Naive thymus-derived CD4-positive, alpha-beta T cell (primary cell): Measurements from ENCODE around the gene CERT1. TPM values are rescaled to one million over a fixed set of nuclear protein-coding genes. Genes with fewer than 3 reads are reported as not detected.

ENCODE experiments used
- ATAC-seq: fragments of 150-1000 bp; cut with Tn5 transposase; 2 replicates; pipeline ENCODE4 v1.10.0; 2021; ENCODE audit warnings: mild to moderate bottlenecking, moderate library complexity
- CTCF ChIA-PET: fragments of 350-600 bp; sonication (Branson Sonifier 250); formaldehyde crosslinking; loops from one replicate; lab custom pipeline; 2021; ENCODE audit warnings: antibody characterized with exemption; lab: Charles Lee
- POLR2A ChIA-PET: fragments of 350-600 bp; sonication (Branson Sonifier 250); formaldehyde crosslinking; loops from one replicate; lab custom pipeline; 2021; ENCODE audit warnings: antibody characterized with exemption, inconsistent platforms; lab: Charles Lee
- DNase-seq, 9 donors: peaks; one replicate each; pipeline versions ENCODE4 v3.0.0 to v3.0.0-alpha.2; 2020 to 2022; ENCODE audit warnings: mixed read lengths in 1 of 9
- H3K27ac ChIP-seq: one replicate; pipeline ENCODE4 v1.7.0; 2013; ENCODE audit warnings: mild to moderate bottlenecking, low read depth, low read length, moderate library complexity
- H3K27me3 ChIP-seq, 2 donors: one replicate each; pipeline ENCODE4 v1.7.0; 2013; ENCODE audit warnings: low read length in 2 of 2, mild to moderate bottlenecking in 2 of 2, moderate library complexity in 2 of 2; ENCODE audit not compliant: control insufficient read depth in 2 of 2, insufficient read depth in 2 of 2
- H3K36me3 ChIP-seq, 3 experiments: 1 replicate in 2 of 3; 2 replicates in 1 of 3; pipeline ENCODE4 v1.7.0; 2013; ENCODE audit warnings: low read length in 3 of 3, mild to moderate bottlenecking in 3 of 3, moderate library complexity in 1 of 3; ENCODE audit not compliant: insufficient read depth in 3 of 3, control insufficient read depth in 2 of 3
- H3K4me1 ChIP-seq, 2 donors: one replicate each; pipeline ENCODE4 v1.7.0; 2013; ENCODE audit warnings: low read length in 2 of 2, mild to moderate bottlenecking in 2 of 2, moderate library complexity in 1 of 2; ENCODE audit not compliant: control insufficient read depth in 2 of 2, insufficient read depth in 2 of 2
- H3K4me3 ChIP-seq: 2 replicates; pipeline ENCODE4 v1.7.0; 2013; ENCODE audit warnings: mild to moderate bottlenecking, low read length
- H3K9me3 ChIP-seq, 3 experiments: 1 replicate in 2 of 3; 2 replicates in 1 of 3; pipeline ENCODE4 v1.7.0; 2013; ENCODE audit warnings: low read length in 3 of 3; ENCODE audit not compliant: control insufficient read depth in 2 of 3
- H3K27ac Mint-ChIP-seq, 9 donors: one replicate each; pipeline ENCODE4 v1.8.0; 2020 to 2022; ENCODE audit warnings: mixed read lengths in 9 of 9, mild to moderate bottlenecking in 8 of 9, moderate library complexity in 5 of 9, inconsistent platforms in 2 of 9
- H3K27me3 Mint-ChIP-seq, 5 donors: one replicate each; pipeline ENCODE4 v1.8.0; 2021 to 2022; ENCODE audit warnings: mixed read lengths in 5 of 5, mild to moderate bottlenecking in 1 of 5
- H3K36me3 Mint-ChIP-seq, 5 donors: one replicate each; pipeline ENCODE4 v1.8.0; 2020 to 2022; ENCODE audit warnings: mixed read lengths in 5 of 5, mild to moderate bottlenecking in 3 of 5, inconsistent platforms in 1 of 5
- H3K4me1 Mint-ChIP-seq, 7 donors: one replicate each; pipeline ENCODE4 v1.8.0; 2020 to 2022; ENCODE audit warnings: mixed read lengths in 7 of 7, mild to moderate bottlenecking in 3 of 7, inconsistent platforms in 1 of 7
- H3K4me3 Mint-ChIP-seq, 10 donors: one replicate each; pipeline ENCODE4 v1.8.0; 2020 to 2022; ENCODE audit warnings: mild to moderate bottlenecking in 10 of 10, mixed read lengths in 10 of 10, moderate library complexity in 6 of 10, inconsistent platforms in 2 of 10
- H3K9me3 Mint-ChIP-seq, 11 donors: one replicate each; pipeline ENCODE4 v1.8.0; 2020 to 2022; ENCODE audit warnings: mixed read lengths in 11 of 11, mild to moderate bottlenecking in 4 of 11, inconsistent platforms in 1 of 11, moderate library complexity in 1 of 11
- intact Hi-C, 2 donors: fragments of 100-400 bp; cut with micrococcal nuclease; formaldehyde crosslinking; loops; one replicate each; pipeline ENCODE4 v1.15.1; 2023
- polyA plus RNA-seq, 2 donors: library from polyadenylated mRNA; unstranded; fragments of 300-500 nt; fragmentation: Illumina TruSeq; gene quantifications; one replicate each; pipeline ENCODE4 v1.2.3, GENCODE V29; 2021
- total RNA-seq, 6 experiments: library from RNA in 5 of 6; stranded (reverse) in 5 of 6; gene quantifications; 1 replicate in 5 of 6; 2 replicates in 1 of 6; pipeline ENCODE4 v1.2.3 and lab custom pipeline; 2021 to 2026

CERT1 gene
- total and polyA plus RNA-seq, 7 experiments from 2014 or later, result 13.3 to 60.4 (median 37.7) TPM

- H3K4me3 Mint-ChIP-seq, result no peak overlapping the region
- DNase-seq (no peak), ATAC-seq (no peak)
- peaks cover 7 to 62% (median 29%) of the 10 kb centered on the region in 11 donors for H3K9me3 Mint-ChIP-seq
- no peaks in the 10 kb centered on the region for H3K27me3 Mint-ChIP-seq
- intact Hi-C loops, result loop anchor here in 1 of 2 donors (2.0 kb wide), 1 partner anchor 26 kb away; no protein-coding TSS in a partner anchor
- no peak overlapping the region for H3K27ac Mint-ChIP-seq
- peaks cover 13 to 49% (median 35%) of the 10 kb centered on the region in 7 donors for H3K4me1 Mint-ChIP-seq
- H3K36me3 Mint-ChIP-seq, result peaks cover 8 to 65% (median 63%) of the 10 kb centered on the region in 5 donors
- POLR2A ChIA-PET, result interaction anchor here (0.7 kb wide), 1 partner anchor 1184 kb away, joined by 3 read pairs; no protein-coding TSS in a partner anchor
- Histone ChIP-seq H3K9me3 (peaks cover 0 to 24% (median 4%) of the 10 kb centered on the region in 3 experiments), H3K27me3 (no peaks in the 10 kb centered on the region), H3K4me3 (no peak overlapping the region), H3K27ac (no peak overlapping the region), H3K36me3 (peaks cover 0 to 7% (median 0%) of the 10 kb centered on the region in 3 experiments), H3K4me1 (peaks cover 0 to 19% of the 10 kb centered on the region in 2 donors)
- CTCF ChIA-PET, result no interaction called here
Measured at GRCh38 chr5:75469017-75469416, 42.4 kb downstream of the CERT1 start.

DNA sequence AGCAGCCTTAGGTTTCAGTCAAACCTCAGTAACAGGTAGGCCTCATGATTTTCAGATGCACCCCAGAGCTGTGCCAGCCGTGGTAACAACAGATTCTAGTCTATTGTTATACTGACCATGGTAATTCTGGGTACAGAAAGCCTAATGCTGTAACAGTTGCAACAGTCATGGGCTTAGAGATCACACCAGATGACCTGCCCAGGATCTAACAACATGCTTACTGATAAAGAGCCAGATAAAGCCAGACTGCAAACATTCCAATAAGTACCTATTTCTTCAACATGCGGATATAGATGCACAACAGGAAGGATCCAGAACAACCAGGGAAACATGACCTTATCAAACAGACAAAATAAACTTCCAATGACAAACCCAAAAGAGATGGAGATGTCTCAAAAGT, 42.8 kb downstream of the CERT1 start:
- intact Hi-C loops, result loop anchor here in 1 of 2 donors (2.0 kb wide), 1 partner anchor 26 kb away; no protein-coding TSS in a partner anchor
- peaks cover 17 to 53% (median 38%) of the 10 kb centered on the region in 7 donors for H3K4me1 Mint-ChIP-seq
- no peak for ATAC-seq
- H3K4me3 Mint-ChIP-seq, result no peak overlapping the region
- Histone ChIP-seq H3K4me1 (peaks cover 0 to 19% of the 10 kb centered on the region in 2 donors), H3K4me3 (no peak overlapping the region), H3K27ac (no peak overlapping the region), H3K27me3 (no peaks in the 10 kb centered on the region), H3K9me3 (peaks cover 0 to 24% (median 4%) of the 10 kb centered on the region in 3 experiments), H3K36me3 (peaks cover 0 to 7% (median 0%) of the 10 kb centered on the region in 3 experiments)
- no peaks in the 10 kb centered on the region for H3K27me3 Mint-ChIP-seq
- CTCF ChIA-PET, result interaction anchor here (1.1 kb wide), 1 partner anchor 8 kb away, joined by 3 read pairs; no protein-coding TSS in a partner anchor
- POLR2A ChIA-PET, result interaction anchor here (0.7 kb wide), 1 partner anchor 1184 kb away, joined by 3 read pairs; no protein-coding TSS in a partner anchor
- DNase-seq, result no peak
- H3K9me3 Mint-ChIP-seq, result peaks cover 7 to 62% (median 30%) of the 10 kb centered on the region in 11 donors
- peaks cover 8 to 69% (median 66%) of the 10 kb centered on the region in 5 donors for H3K36me3 Mint-ChIP-seq
- no peak overlapping the region for H3K27ac Mint-ChIP-seq

GRCh38 chr5:75466006-75466716, 45.3 kb downstream of the CERT1 start:
- DNase-seq, result peak in 3 of 9 donors; percentile 0 to 7 (median 2)
- Mint-ChIP-seq H3K9me3 (peaks cover 7 to 41% (median 26%) of the 10 kb centered on the region in 11 donors), H3K27me3 (no peaks in the 10 kb centered on the region), H3K4me3 (peak overlapping the region in 8 of 10 donors; percentile 1 to 54 (median 37)), H3K4me1 (peaks cover 27 to 64% (median 56%) of the 10 kb centered on the region in 7 donors), H3K27ac (peak overlapping the region in 5 of 9 donors; percentile 22 to 68 (median 39)), H3K36me3 (peaks cover 4 to 69% (median 59%) of the 10 kb centered on the region in 5 donors)
- Histone ChIP-seq H3K27me3 (no peaks in the 10 kb centered on the region), H3K4me3 (no peak overlapping the region), H3K27ac (no peak overlapping the region), H3K9me3 (peaks cover 0 to 23% (median 4%) of the 10 kb centered on the region in 3 experiments), H3K4me1 (peaks cover 0 to 19% of the 10 kb centered on the region in 2 donors), H3K36me3 (peaks cover 0 to 7% (median 0%) of the 10 kb centered on the region in 3 experiments)
- POLR2A ChIA-PET, result interaction anchor here (0.7 kb wide), 1 partner anchor 317 kb away, joined by 4 read pairs; no protein-coding TSS in a partner anchor
- no peak for ATAC-seq
- CTCF ChIA-PET, result interaction anchor here (0.6 kb wide), 1 partner anchor 18 kb away, joined by 3 read pairs; no protein-coding TSS in a partner anchor
- intact Hi-C loops, result no loop called here

DNA sequence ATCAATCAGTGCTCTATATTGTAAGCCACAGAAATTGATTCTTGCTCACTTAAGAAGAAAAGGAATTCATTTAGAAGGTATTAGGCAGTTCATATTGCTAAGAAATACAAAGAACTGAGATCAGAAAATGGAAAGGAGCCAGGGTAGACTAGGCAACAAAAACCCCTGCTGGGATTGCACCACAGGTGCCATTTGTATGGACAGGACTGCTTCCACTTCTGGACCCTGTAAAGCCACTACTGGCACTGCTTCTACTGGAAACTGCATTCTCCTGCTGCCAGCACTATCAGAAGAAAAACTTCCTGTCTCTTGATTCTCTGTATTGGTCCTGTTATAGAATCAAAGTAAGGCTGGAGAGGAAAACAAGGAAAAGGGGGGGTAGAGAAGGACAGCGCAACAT, 45.9 kb downstream of the CERT1 start:
- H3K36me3 Mint-ChIP-seq, result peaks cover 4 to 66% (median 56%) of the 10 kb centered on the region in 5 donors
- Histone ChIP-seq H3K4me1 (peaks cover 0 to 19% of the 10 kb centered on the region in 2 donors), H3K36me3 (peaks cover 0 to 7% (median 0%) of the 10 kb centered on the region in 3 experiments), H3K4me3 (no peak overlapping the region), H3K9me3 (peaks cover 0 to 17% (median 4%) of the 10 kb centered on the region in 3 experiments), H3K27me3 (no peaks in the 10 kb centered on the region), H3K27ac (no peak overlapping the region)
- peaks cover 6 to 34% (median 21%) of the 10 kb centered on the region in 11 donors for H3K9me3 Mint-ChIP-seq
- no peaks in the 10 kb centered on the region for H3K27me3 Mint-ChIP-seq
- CTCF ChIA-PET, result no interaction called here
- peak overlapping the region in 4 of 9 donors; percentile 34 to 61 (median 51) for H3K27ac Mint-ChIP-seq
- DNase-seq (no peak), ATAC-seq (no peak)
- H3K4me3 Mint-ChIP-seq, result peak overlapping the region in 4 of 10 donors; percentile 6 to 49 (median 24)
- peaks cover 28 to 68% (median 56%) of the 10 kb centered on the region in 7 donors for H3K4me1 Mint-ChIP-seq
- intact Hi-C loops, result no loop called here
- POLR2A ChIA-PET, result no interaction called here

GRCh38 chr5:75463726-75464125, 47.7 kb downstream of the CERT1 start:
- H3K4me1 Mint-ChIP-seq, result peaks cover 28 to 70% (median 56%) of the 10 kb centered on the region in 7 donors
- no peaks in the 10 kb centered on the region for H3K27me3 ChIP-seq
- peaks cover 0 to 7% (median 0%) of the 10 kb centered on the region in 3 experiments for H3K36me3 ChIP-seq
- no peaks in the 10 kb centered on the region for H3K27me3 Mint-ChIP-seq
- POLR2A ChIA-PET, result no interaction called here
- H3K4me3 Mint-ChIP-seq, result peak overlapping the region in 1 of 10 donors; percentile 16
- peaks cover 0 to 19% of the 10 kb centered on the region in 2 donors for H3K4me1 ChIP-seq
- peaks cover 0 to 57% (median 46%) of the 10 kb centered on the region in 5 donors for H3K36me3 Mint-ChIP-seq
- CTCF ChIA-PET, result no interaction called here
- H3K9me3 ChIP-seq, result peaks cover 0 to 6% (median 3%) of the 10 kb centered on the region in 3 experiments
- H3K4me3 ChIP-seq, result no peak overlapping the region
- ATAC-seq, result no peak
- intact Hi-C loops, result no loop called here
- H3K9me3 Mint-ChIP-seq, result peaks cover 0 to 17% (median 8%) of the 10 kb centered on the region in 11 donors
- peak overlapping the region in 1 of 9 donors; percentile 47 for H3K27ac Mint-ChIP-seq
- no peak overlapping the region for H3K27ac ChIP-seq
- DNase-seq, result no peak

DNA sequence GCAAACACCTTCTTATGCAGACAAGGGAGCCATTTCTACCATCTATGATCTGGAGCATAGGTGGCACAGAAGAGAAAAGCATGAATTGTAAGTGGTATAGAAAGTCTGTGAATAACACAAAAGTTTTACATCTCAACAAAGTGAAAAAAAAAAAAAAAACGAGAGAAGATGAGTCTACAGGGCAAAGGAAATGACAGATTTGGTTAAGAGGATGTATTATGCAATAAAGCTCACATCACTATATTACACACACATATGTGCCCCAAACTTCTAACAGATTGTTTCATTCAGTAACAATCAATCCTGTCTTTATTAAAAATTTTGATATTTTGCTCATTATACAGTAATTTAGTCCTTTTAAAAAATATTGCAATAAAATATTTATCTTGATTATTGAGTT, 49.8 kb downstream of the CERT1 start:
- DNase-seq (no peak), ATAC-seq (peak; percentile 61)
- ChIA-PET CTCF (no interaction called here), POLR2A (interaction anchor here (0.7 kb wide), 1 partner anchor 121 kb away, joined by 6 read pairs; no protein-coding TSS in a partner anchor)
- H3K27me3 ChIP-seq, result no peaks in the 10 kb centered on the region
- Mint-ChIP-seq H3K27me3 (no peaks in the 10 kb centered on the region), H3K4me3 (peak overlapping the region in 1 of 10 donors; percentile 4), H3K27ac (no peak overlapping the region), H3K9me3 (peaks cover 0 to 10% (median 0%) of the 10 kb centered on the region in 11 donors), H3K36me3 (peaks cover 0 to 54% (median 40%) of the 10 kb centered on the region in 5 donors), H3K4me1 (peaks cover 24 to 58% (median 50%) of the 10 kb centered on the region in 7 donors)
- intact Hi-C loops, result loop anchor here in 1 of 2 donors (2.0 kb wide), 1 partner anchor 13 kb away; no protein-coding TSS in a partner anchor
- H3K4me3 ChIP-seq, result no peak overlapping the region
- H3K4me1 ChIP-seq, result peaks cover 0 to 17% of the 10 kb centered on the region in 2 donors
- no peaks in the 10 kb centered on the region for H3K9me3 ChIP-seq
- H3K36me3 ChIP-seq, result no peaks in the 10 kb centered on the region
- no peak overlapping the region for H3K27ac ChIP-seq
